Fibroblast of lung (primary cell): ENCODE results near the gene NOP14.

Experiments used
- CTCF ChIP-seq, 2 donors: IDR thresholded peaks in 1 of 2; conservative IDR thresholded peaks in 1 of 2; 1 replicate in 1 of 2; 2 replicates in 1 of 2; pipeline ENCODE4 v1.5.1; 2011 to 2012; ENCODE audit warnings: low read length in 2 of 2, control low read depth in 1 of 2, inconsistent platforms in 1 of 2, low read depth in 1 of 2, mild to moderate bottlenecking in 1 of 2
- EZH2 ChIP-seq: IDR thresholded peaks from 2 replicates; pipeline ENCODE4 v1.5.1; 2012; ENCODE audit warnings: low read length, control low read depth, mild to moderate bottlenecking; ENCODE audit errors: missing control alignments

DNA sequence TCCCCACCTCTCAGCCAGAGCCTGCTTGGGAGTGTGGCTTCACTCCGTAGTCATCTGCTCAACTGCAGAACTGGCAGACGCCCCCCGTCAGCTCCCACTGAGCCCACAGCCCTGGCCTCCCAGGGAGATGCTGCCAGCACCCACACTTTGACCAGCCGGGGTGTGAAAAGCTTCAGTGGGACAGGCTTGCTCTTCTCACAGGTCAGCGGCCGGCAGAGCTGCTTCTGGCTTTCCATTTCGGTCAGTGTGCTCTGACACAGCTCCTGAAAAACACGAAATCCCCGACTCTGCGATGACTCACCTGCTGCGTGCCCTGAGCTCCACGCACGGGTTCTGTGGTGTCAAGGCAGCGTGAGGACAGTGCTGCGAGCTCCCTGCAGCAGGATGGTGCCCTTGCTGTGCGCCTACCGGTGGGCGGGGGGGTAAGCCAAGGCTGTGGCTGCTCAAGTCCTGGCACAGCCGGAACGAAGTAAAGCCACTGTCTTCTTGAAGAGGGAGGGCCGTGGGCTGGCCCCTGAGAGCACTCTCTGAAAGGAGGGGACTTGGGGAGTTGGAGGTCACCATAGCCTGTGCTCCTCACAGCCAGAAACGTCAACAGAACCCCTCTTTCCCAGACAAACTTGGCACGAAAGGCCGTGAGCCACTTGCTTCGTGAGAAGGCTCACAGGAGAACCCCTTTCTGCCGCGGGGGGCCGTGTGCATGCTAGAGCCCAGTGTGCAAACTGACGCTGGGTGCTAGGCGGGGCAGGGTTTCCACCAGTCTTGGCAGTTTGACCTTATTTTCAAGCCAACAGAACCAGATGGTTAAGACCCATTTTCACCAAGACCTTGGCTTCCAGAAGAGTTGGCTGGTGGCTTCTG lies 23.6 kb downstream of the NOP14 start:
- TF ChIP-seq CTCF (conservative IDR thresholded peaks at IDR 0.05 in 1 of 2, IDR thresholded peaks at IDR 0.05 in 1 of 2; ENCODE audit: low read depth in 1 of 2, low read length in 2 of 2) (no peak), EZH2 (no peak)
